GM21515 (cell line): ENCODE results near the gene TTC28.

Experiments used
- ATAC-seq: cut with Tn5 transposase; IDR thresholded peaks from one replicate; pipeline ENCODE4 v1.9.1; 2021; ENCODE audit not compliant: unreplicated experiment

The TTC28 gene

GRCh38 chr22:27994481-27995331 is 684.9 kb downstream of the TTC28 start:
- no peak for ATAC-seq

DNA sequence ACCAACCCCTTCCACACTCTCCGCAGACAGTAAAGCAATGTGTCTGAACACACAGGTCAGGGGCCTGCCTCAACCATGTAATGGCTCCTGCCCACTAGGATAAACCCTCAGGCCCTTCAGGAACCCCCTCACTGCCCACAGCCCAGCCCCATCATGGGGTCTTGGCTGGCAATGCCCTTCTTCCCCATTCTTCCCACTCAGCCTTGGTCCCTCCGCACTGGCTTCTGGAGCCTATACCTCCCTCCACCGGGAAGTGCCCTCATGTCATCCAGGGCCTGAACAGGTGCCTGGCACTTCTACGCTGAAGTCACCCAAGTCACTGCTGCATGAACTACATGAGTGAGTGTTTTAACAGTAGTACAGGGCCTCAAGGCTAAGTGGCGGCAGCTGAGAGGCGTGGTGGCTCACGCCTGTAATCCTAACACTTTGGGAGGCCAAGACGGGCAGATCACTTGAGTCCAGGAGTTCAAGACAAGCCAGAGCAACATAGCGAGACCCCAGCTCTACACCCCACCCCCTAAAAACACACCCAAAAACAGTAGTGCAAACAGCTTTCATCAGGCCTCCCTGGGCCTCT is 685.8 kb downstream of the TTC28 start:
- no peak for ATAC-seq

GRCh38 chr22:27993201-27993635 is 686.4 kb downstream of the TTC28 start:
- ATAC-seq: no peak

DNA sequence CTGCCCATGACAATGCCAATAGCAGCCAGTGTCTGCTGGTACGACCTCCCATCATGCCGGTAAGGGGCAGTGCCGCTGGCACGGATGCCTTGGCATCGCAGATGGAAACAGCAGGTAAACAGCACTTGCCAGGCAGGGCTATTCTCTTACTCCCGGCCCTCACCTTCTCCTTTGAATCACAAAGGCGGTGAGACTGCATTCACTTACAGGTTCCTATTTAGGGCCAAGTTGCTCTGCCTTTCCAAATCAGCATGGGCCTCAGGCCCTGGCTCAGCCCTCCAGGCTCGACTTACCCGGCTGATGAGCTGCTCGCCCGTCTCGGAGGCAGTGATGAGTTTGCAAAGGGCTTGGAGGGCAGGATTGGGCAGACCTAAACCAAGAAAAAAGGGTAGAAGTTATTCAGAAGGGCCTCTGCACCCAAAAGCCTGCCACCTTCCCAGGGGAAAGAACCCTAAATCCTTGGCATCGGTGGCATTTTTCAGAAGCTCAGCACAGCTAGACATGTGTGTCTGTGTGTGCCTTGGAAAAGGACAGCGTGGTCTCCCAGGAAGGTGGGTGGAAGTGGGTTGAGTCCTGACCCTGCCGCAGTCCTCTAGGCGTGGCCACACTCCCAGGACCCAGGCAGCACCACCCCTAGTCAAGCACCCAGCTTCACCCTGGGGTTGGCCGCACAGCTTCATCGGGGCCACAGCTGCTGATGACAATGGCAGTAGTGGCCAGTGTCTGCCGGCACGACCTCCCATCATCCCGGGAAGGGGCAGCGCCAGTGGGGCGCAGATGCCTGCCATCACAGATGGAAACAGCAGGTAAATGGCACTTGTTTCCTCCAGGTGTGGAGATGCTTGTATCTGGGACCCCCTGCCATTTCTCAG is 687.1 kb downstream of the TTC28 start:
- no peak for ATAC-seq

- no peak for ATAC-seq
These were observed 687.9 kb downstream of the TTC28 start for GRCh38 chr22:27991586-27992293.

GRCh38 chr22:27990879-27991278 is 688.8 kb downstream of the TTC28 start:
- ATAC-seq: no peak

DNA sequence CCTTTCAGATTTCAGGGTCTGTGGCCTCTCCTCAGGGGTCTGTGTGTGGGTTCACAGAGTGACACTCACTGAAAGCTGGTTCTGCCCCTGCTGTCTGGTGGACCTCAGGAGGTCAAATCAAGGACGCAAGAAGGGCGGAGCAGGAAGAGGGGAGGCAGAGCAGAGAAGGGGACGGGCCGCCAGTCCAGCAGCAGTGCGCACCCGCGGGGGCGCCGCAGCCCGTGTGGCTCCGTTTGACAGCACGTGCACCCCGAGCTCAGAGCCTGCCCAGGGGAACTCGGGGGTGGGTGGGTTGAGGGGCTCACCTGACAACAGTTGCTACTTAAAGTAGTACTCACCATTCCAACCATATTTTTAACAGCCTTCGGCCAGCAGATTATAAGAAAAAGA is 689.2 kb downstream of the TTC28 start:
- ATAC-seq: no peak

GRCh38 chr22:27989758-27990450 is 689.7 kb downstream of the TTC28 start:
- no peak for ATAC-seq

GRCh38 chr22:27988704-27989103 is 690.9 kb downstream of the TTC28 start:
- ATAC-seq: no peak

DNA sequence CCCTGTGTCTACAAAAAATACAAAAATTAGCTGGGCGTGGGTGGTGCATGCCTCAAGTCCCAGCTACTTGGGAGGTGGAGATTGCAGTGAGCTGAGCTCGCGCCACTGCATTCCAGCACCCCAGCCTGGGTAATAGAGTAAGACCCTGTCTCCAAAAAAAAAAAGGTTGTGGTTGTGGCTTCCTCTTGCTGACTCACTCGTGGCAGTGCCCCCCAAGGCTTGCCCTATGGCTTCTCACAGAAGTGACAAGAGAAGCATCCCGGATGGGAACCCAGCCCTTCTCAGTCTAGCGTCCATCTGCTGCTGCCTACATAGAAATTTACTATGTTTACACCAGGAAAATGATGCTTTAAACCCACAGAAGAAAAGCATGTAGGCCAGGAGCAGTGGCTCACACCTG is 692.1 kb downstream of the TTC28 start:
- ATAC-seq: no peak

- ATAC-seq: no peak
These were observed 692.7 kb downstream of the TTC28 start for GRCh38 chr22:27986937-27987336.

DNA sequence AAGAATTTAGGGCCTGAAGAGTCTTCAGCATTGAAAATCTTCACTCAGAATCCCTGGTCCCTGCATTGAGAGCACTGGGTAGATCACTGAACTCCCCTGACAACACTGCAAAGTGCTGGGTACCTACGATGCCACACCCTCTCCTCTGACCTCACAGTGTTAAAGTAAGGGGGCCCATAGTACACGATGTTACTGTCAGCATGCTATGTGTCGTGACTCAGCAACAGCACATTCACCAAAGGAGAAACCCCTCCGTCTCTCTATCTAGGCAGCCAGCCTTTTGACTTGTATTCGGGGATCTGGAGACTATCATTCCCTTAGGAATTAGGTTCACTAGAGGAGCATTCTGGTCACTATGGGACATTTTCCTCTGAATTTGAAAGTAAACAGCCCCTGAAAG is 693.2 kb downstream of the TTC28 start:
- ATAC-seq: no peak

DNA sequence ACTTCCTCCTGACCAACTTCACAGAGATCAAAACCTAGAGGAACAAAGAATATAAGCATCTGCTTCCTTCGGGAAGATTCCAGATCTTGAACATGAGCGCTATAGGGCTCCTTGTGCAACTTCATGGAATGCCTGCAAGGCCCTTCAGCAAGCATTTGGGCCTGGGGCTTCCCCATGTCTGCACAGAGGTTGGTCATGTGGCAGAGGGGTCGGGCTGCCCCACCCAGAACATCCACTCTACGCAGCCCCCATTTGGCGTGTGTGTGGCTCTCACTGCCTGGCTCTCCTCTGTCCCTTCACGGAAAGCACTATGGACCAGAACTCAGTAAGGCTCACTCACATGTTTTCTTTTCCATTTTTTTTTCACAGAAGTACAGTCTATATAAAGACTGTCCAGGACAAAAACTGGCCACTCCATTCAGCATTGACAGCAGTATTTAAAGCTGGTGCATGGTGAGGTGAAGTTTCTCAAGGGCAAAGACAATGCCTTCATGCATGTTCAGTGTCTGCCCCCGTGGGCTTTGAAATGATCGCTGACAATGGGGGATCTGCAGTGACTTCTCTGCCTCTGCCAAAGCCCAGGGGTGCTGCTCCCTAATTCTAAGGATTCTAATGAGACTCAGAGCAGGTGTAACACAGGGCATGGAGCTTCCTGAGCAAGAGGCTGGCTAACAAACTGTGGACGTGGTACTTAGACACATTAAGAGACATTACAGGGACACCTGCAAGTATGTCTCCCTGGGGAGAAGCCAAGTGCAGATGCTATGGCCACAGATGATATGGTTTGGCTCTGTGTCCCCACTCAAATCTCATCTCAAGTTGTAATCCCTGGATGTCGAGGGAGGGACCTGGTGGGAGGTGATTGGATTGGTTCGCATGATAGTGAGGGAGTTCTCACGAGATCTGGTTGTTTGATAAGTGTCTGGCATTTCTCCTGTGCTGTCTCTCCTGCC is 694.0 kb downstream of the TTC28 start:
- ATAC-seq: no peak

DNA sequence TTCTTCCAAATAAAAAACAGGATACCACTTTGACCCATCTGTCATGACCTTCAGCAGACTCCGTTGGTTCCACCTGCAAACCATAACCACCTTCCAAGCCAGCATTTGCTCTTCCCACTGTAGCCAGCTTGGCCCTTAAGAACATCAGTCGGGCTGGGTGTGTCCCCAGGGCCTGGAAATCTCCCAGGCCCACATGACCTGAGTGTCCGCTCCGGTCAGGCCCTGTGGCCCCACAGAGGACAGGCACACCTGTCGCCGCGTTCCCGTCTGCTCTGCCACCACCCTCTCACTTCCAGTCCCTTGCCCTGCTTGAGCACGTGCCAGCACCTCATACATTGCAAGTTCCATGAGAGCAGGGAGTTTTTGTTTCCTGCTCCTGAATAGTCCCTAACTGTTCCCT is 694.9 kb downstream of the TTC28 start:
- no peak for ATAC-seq

DNA sequence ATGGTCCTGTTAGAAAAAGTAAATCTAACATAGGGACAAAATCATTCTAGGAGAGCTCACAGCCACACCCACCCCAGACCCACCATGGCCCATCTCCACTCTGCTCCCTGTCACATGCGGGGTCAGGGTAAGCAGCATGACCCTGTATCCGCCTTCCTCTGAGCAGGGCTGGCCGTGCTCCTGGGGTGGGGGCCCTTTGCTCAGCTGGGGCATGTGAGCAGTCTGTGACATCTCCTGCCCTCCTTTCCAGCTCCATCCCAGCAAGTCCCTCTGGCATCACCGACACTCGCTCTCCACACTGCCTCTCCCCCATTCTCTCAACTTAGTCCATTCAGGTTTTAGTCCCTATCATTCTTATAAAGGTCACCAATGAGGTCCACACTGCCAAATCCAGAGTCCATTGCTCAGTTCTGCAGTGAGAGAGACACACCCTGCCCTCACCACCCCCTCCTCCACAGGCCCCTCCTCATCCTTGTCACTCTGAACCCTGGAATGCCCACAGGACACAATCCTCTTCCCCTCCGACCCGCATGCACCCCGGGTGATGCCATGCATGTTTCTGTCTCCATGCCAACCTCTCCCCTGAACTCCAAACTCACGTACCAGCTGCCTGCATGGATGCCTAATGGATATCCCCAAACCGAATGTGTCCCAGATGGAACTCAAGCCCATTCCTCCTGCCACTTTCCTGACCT is 695.5 kb downstream of the TTC28 start:
- no peak for ATAC-seq

GRCh38 chr22:27983361-27983791 is 696.3 kb downstream of the TTC28 start:
- ATAC-seq: no peak

DNA sequence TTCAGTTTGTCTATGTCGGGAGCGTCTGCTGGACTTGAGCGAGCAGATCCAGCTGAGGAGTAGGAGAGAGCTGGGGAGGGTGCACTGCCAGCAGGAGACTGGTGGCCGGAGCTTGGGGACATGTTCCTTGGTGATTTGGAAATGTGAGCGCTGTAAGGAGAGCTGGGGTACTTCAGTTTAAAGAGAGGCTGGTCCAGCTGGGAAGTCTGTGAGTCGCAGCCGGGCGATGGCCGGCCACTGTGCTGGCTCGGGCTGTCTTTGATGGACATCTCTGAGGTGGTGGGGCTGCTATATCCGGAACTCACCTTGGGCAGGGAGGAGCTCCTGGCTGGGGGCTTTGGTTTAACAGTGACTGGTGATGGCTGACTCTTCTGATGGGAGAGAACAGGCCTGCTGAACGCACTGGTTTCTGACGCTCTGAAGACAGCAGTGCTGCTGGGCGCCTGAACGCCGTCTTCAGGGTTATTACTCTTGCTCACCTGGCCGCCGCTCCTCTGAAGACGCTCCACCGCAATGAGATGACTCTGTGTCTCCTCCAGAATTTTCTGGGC is 696.9 kb downstream of the TTC28 start:
- no peak for ATAC-seq

- no peak for ATAC-seq
These were observed 697.5 kb downstream of the TTC28 start for GRCh38 chr22:27982106-27982505.
